Measurements from ENCODE around the gene FAM200B.

Gene FAM200B

GRCh38 chr4:15668566-15669435, 12.8 kb upstream of the FAM200B start:
- DNase-seq, result no peak

GRCh38 chr4:15670576-15670975, 11.1 kb upstream of the FAM200B start:
- DNase-seq, result no peak

- DNase-seq, result no peak
Measured at GRCh38 chr4:15672101-15672500, 9.5 kb upstream of the FAM200B start.

GRCh38 chr4:15673337-15673736, 8.3 kb upstream of the FAM200B start:
- no peak for DNase-seq

GRCh38 chr4:15674046-15674445, 7.6 kb upstream of the FAM200B start:
- no peak for DNase-seq

- no peak for DNase-seq
Measured at GRCh38 chr4:15674926-15675325, 6.7 kb upstream of the FAM200B start.

GRCh38 chr4:15675356-15675755, 6.3 kb upstream of the FAM200B start:
- no peak for DNase-seq

GRCh38 chr4:15676039-15676438, 5.6 kb upstream of the FAM200B start:
- DNase-seq, result no peak

GRCh38 chr4:15676899-15677298, 4.7 kb upstream of the FAM200B start:
- DNase-seq, result no peak

GRCh38 chr4:15677507-15677988, 4.1 kb upstream of the FAM200B start:
- no peak for DNase-seq

- DNase-seq, result no peak
Measured at GRCh38 chr4:15681067-15681371, 608 bp upstream of the FAM200B start.

GRCh38 chr4:15682242-15683142, 865 bp downstream of the FAM200B start:
- DNase-seq, result no peak

GRCh38 chr4:15683143-15683495, 1.5 kb downstream of the FAM200B start:
- no peak for DNase-seq

- DNase-seq, result no peak
Measured at GRCh38 chr4:15684498-15684897, 2.9 kb downstream of the FAM200B start.

GRCh38 chr4:15688051-15688450, 6.4 kb downstream of the FAM200B start:
- DNase-seq, result no peak

GRCh38 chr4:15689540-15689939, 7.9 kb downstream of the FAM200B start:
- no peak for DNase-seq

GRCh38 chr4:15690020-15690809, 8.6 kb downstream of the FAM200B start:
- no peak for DNase-seq

GRCh38 chr4:15691346-15692135, 9.9 kb downstream of the FAM200B start:
- no peak for DNase-seq

GRCh38 chr4:15692602-15693001, 11.0 kb downstream of the FAM200B start:
- no peak for DNase-seq

- no peak for DNase-seq
Measured at GRCh38 chr4:15694431-15694830, 12.8 kb downstream of the FAM200B start.

GRCh38 chr4:15695240-15695699, 13.6 kb downstream of the FAM200B start:
- no peak for DNase-seq

GRCh38 chr4:15695729-15696128, 14.1 kb downstream of the FAM200B start:
- DNase-seq, result no peak

Measured in stimulated activated CD4-positive, alpha-beta T cell treated with anti-CD3 and anti-CD28 coated beads, Interleukin-12 subunit alpha, Interleukin-12 subunit beta, amount 100 ng/mL, for 4 hours (primary cell).